ENCODE data around the gene POU5F1. TPM values are rescaled to one million over a fixed set of nuclear protein-coding genes. Genes with fewer than 3 reads are reported as not detected.
"Not testable (repeated sequence)": the region's sequence is repeated elsewhere in the genome, so short reads cannot be mapped to it uniquely, and the experiment has no call there.

POU5F1 gene
- polyA plus RNA-seq, 1 of the 3 experiments (the other 2 are of a cell fraction), result not detected

- no peaks in the 10 kb centered on the region for H4K20me1 ChIP-seq (ENCODE audit: insufficient read depth)
- H3K4me3 ChIP-seq (ENCODE audit: low read depth in 2 of 2, low read length in 1 of 2), result no peak overlapping the region
- no peak overlapping the region for H3K27ac ChIP-seq (ENCODE audit: low read depth in 2 of 2, low read length in 1 of 2)
- no peaks in the 10 kb centered on the region for H3K9me2 ChIP-seq
- H3K4me2 ChIP-seq, result no peak overlapping the region
- H3K4me1 ChIP-seq (ENCODE audit: control insufficient read depth in 1 of 2, insufficient read depth in 2 of 2, low read depth in 1 of 2, low read length in 1 of 2), result no peaks in the 10 kb centered on the region
- no peaks in the 10 kb centered on the region for H3K36me3 ChIP-seq (replicated peaks in 1 of 2; ENCODE audit: control insufficient read depth in 1 of 2, insufficient read depth in 2 of 2, low read length in 1 of 2)
- no peaks in the 10 kb centered on the region for H3F3A ChIP-seq (replicated peaks; ENCODE audit: insufficient read depth)
- 7% methylated on average over 7 of the region's 7 CpGs for WGBS (ENCODE audit: low lambda C conversion rate)
- DNase-seq, result no peak
- CTCF ChIA-PET, result interaction anchor here (1.1 kb wide), 1 partner anchor 150 kb away, joined by 3 read pairs; no protein-coding TSS in a partner anchor
- no peaks in the 10 kb centered on the region for H3K79me2 ChIP-seq (ENCODE audit: insufficient read depth)
- TF ChIP-seq MXI1 (IDR thresholded peaks at IDR 0.05; ENCODE audit: low read depth, low read length) (no peak), RXRA (IDR thresholded peaks at IDR 0.05; ENCODE audit: borderline replicate concordance, low read depth) (no peak), NRF1 (IDR thresholded peaks at IDR 0.05; ENCODE audit: low read depth, low read length) (no peak), POLR2AphosphoS5 (IDR thresholded peaks at IDR 0.05; ENCODE audit: low read depth, low read length) (no peak), NFIC (IDR thresholded peaks at IDR 0.05; ENCODE audit: borderline replicate concordance) (no peak), RAD21 (IDR thresholded peaks at IDR 0.05; ENCODE audit: low read length) (no peak), RCOR1 (IDR thresholded peaks at IDR 0.05; ENCODE audit: low read length) (no peak), EP300 (IDR thresholded peaks at IDR 0.05; ENCODE audit: borderline replicate concordance in 1 of 2, low read depth in 1 of 2, low read length in 1 of 2) (no peak), GATA2 (CRISPR knock-in tag; IDR thresholded peaks at IDR 0.05) (no peak), TEAD4 (IDR thresholded peaks at IDR 0.05; ENCODE audit: borderline replicate concordance, insufficient read depth) (no peak), MAX (IDR thresholded peaks at IDR 0.05; ENCODE audit: low read depth) (no peak), GABPA (IDR thresholded peaks at IDR 0.05; ENCODE audit: low read depth) (no peak), EZH2phosphoT487 (IDR thresholded peaks at IDR 0.05; ENCODE audit: borderline replicate concordance, low read depth) (no peak), USF2 (IDR thresholded peaks at IDR 0.05; ENCODE audit: borderline replicate concordance, low read depth, low read length) (no peak), CHD2 (IDR thresholded peaks at IDR 0.05; ENCODE audit: low read length, partially characterized antibody) (no peak)
- TF ChIP-seq, protein P1, sequence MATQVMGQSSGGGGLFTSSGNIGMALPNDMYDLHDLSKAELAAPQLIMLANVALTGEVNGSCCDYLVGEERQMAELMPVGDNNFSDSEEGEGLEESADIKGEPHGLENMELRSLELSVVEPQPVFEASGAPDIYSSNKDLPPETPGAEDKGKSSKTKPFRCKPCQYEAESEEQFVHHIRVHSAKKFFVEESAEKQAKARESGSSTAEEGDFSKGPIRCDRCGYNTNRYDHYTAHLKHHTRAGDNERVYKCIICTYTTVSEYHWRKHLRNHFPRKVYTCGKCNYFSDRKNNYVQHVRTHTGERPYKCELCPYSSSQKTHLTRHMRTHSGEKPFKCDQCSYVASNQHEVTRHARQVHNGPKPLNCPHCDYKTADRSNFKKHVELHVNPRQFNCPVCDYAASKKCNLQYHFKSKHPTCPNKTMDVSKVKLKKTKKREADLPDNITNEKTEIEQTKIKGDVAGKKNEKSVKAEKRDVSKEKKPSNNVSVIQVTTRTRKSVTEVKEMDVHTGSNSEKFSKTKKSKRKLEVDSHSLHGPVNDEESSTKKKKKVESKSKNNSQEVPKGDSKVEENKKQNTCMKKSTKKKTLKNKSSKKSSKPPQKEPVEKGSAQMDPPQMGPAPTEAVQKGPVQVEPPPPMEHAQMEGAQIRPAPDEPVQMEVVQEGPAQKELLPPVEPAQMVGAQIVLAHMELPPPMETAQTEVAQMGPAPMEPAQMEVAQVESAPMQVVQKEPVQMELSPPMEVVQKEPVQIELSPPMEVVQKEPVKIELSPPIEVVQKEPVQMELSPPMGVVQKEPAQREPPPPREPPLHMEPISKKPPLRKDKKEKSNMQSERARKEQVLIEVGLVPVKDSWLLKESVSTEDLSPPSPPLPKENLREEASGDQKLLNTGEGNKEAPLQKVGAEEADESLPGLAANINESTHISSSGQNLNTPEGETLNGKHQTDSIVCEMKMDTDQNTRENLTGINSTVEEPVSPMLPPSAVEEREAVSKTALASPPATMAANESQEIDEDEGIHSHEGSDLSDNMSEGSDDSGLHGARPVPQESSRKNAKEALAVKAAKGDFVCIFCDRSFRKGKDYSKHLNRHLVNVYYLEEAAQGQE (IDR thresholded peaks at IDR 0.05; ENCODE audit: low read depth, low read length), result no peak
- no peak overlapping the region for H2AFZ ChIP-seq (ENCODE audit: low read depth)
- POLR2A ChIA-PET, result no interaction called here
- H3K9ac ChIP-seq, result no peak overlapping the region
- peaks cover 48% of the 10 kb centered on the region for H3K27me3 ChIP-seq (ENCODE audit: insufficient read depth)
- no peaks in the 10 kb centered on the region for H3K9me3 ChIP-seq
Observed at GRCh38 chr6:31216208-31216898, 45.9 kb upstream of the POU5F1 start.

- 3% methylated on average over 2 of the region's 2 CpGs for WGBS (ENCODE audit: low lambda C conversion rate)
- H3K9ac ChIP-seq; H3K4me2 ChIP-seq; H3K36me3 ChIP-seq (replicated peaks in 1 of 2; ENCODE audit: control insufficient read depth in 1 of 2, insufficient read depth in 2 of 2, low read length in 1 of 2); H3K9me3 ChIP-seq; H3K79me2 ChIP-seq (ENCODE audit: insufficient read depth); DNase-seq; H3K4me3 ChIP-seq (ENCODE audit: low read depth in 2 of 2, low read length in 1 of 2); H3K4me1 ChIP-seq (ENCODE audit: control insufficient read depth in 1 of 2, insufficient read depth in 2 of 2, low read depth in 1 of 2, low read length in 1 of 2); H4K20me1 ChIP-seq (ENCODE audit: insufficient read depth); H2AFZ ChIP-seq (ENCODE audit: low read depth); H3F3A ChIP-seq (replicated peaks; ENCODE audit: insufficient read depth); H3K9me2 ChIP-seq; POLR2A ChIA-PET; H3K27ac ChIP-seq (ENCODE audit: low read depth in 2 of 2, low read length in 1 of 2): not testable (repeated sequence)
- peaks cover 41% of the 10 kb centered on the region; the same call in 1 of the 2 replicates for H3K27me3 ChIP-seq (ENCODE audit: insufficient read depth)
- CTCF ChIA-PET, result interaction anchor here (1.0 kb wide), 1 partner anchor 18 kb away, joined by 3 read pairs; no protein-coding TSS in a partner anchor
Observed at GRCh38 chr6:31215216-31215615, 44.7 kb upstream of the POU5F1 start.
